GM19193 (cell line): ENCODE measurements around the gene MDGA2.

ENCODE experiments used
- POLR2A ChIP-seq: IDR thresholded peaks from 4 replicates; pipeline ENCODE4 v1.6.1; 2011; ENCODE audit not compliant: insufficient read depth, insufficient read length; ENCODE audit errors: extremely low read depth

MDGA2 gene

DNA sequence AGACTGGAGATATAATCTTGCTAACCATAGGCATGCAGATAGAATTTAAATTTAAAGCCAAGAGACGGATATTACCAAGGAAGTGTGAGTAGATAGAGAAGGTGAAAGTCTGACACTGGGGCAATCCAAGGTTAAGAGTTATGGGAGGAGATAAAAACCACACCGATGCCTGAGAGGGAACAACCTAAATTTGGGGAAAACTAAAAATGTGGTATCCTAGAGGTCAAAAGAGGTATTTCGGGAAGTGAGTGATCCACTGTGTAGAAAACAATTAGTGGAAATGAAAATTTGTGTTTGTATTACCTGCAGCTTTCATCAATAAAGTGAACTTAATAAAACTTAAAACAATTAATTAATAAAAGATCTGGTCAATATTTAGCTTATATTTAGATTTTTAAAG is 754.9 kb downstream of the MDGA2 start:
- no peak for TF ChIP-seq POLR2A

GRCh38 chr14:46902837-46903236 is 772.6 kb downstream of the MDGA2 start:
- TF ChIP-seq POLR2A: no peak

- no peak for TF ChIP-seq POLR2A
Measured at GRCh38 chr14:46894476-46894875, 780.9 kb downstream of the MDGA2 start.

DNA sequence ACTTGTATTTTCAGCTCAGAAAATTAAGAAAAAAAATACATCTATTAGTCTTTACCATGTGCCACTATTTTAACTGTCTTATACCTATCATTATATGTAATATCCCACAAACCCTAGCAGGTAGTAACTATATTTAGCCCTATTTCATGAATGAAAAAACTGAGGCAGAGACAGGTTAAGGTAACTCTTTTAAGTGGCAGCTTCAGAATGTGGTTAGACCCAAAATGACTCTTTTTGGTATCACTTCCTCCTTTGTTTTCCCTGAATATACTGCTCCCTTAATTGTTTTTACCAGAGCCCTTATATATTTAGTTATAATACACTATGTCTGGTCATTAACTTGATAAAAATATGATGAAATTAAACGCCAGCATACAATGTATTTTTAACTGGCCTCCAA is 788.3 kb downstream of the MDGA2 start:
- no peak for TF ChIP-seq POLR2A

DNA sequence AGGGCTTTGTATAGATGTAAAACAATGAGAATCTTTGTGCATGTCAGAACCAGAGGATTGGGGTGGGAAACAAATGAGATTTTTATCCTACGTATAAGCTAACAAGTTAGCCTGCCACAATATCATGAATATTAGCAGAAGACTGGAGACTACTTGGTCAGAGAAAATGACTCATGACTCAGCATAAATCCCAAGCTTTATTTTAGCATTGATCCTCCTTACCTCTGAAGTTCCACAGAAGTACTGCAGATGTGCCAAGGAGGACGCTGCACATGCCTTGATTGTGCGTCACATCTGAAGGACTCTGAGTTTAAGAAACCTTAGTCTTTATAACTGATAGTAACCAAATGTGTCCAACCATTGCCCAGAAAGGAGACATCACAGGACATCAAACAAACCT is 789.8 kb downstream of the MDGA2 start:
- TF ChIP-seq POLR2A: no peak

GRCh38 chr14:46861753-46862152 is 813.7 kb downstream of the MDGA2 start:
- no peak for TF ChIP-seq POLR2A

DNA sequence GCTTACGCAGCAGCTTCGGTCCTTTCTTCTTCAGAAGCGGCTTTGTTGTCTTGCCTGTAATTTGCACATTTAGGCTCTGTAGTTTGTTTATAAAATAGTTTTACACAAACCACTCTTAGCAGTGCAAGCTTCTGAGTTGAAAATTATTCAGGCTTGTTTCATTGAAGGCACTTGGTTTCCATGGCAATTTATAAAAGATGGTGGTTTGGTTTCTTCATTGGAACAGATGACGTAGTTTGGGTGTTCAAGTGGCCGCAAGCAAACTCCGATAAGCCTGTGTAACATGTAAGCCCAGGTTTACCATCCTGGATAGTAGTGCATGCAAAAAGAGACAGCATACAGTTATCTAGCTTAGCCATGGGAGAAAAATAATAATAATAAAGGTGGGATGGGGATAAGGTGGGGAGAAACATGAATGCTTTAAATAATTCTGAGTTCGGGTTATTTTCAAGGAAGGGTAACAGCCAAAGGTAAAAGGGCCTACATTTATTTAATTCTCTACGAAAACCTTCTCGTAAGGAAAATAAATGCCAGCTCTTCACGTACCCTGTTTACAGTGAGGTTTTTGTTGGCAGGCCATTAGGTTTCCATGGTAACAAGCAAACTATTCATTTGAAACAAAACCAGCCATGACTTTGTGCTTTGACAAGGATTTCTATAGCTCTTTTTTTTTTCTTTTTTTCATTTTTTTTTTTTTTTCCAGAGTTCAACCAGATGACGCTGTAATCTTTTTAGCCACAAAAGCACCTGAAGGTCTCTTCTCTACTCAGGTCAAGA is 834.3 kb downstream of the MDGA2 start:
- TF ChIP-seq POLR2A: no peak

DNA sequence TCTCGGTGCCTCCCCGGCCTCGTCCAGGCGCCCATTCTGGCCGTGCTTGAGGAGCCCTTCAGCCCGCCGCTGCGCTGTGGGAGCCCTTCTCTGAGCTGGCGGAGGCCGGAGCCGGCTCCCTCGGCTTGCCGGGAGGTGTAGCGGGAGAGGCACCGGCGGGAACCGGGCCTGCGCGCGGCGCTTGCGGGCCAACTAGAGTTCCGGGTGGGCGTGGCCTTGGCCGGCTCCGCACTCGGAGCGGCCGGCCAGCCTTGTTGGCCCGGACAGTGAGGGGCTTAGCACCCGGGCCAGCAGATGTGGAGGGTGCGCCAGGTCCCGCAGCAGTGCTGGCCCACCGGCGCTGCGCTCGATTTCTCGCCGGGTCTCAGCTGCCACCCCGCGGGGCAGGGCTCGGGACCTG is 855.1 kb downstream of the MDGA2 start:
- TF ChIP-seq POLR2A: no peak

DNA sequence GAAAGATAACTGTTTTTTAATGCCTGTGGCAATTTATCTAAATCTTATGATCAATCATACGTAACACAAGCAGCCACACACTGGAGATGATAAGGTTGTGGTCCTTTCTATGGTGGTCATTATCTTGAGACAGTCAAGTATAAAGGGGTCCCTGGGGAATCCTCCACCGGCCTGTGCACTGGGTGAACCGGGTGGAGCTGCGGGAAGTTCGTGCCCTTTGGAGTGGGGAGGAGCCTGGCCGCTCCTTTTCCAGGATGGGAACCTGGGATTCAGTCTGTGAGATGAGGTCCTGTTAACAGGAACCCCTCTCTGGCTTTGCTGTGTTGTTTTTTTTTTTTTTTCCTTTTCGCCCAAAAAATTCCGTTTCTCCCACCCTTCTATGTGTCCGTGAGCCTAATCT is 856.3 kb downstream of the MDGA2 start:
- no peak for TF ChIP-seq POLR2A

DNA sequence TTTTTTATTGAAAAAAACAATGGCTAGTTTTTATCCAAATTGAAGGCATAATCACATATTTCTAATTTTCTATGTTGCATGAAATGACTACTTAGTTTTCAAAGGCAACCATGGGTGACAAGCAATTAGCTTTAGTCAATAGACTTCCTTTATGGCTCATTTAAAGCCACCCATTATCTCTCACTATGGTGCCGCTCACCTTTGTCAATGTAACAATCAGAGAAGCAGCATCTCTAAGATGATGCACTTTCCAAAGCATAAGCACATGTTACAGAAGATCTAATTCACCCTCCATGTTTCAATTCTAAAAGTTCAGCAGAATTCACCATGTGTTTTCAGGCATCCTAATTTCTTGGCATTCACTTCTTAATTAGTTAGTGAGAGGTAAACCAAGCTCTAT is 857.3 kb downstream of the MDGA2 start:
- no peak for TF ChIP-seq POLR2A

DNA sequence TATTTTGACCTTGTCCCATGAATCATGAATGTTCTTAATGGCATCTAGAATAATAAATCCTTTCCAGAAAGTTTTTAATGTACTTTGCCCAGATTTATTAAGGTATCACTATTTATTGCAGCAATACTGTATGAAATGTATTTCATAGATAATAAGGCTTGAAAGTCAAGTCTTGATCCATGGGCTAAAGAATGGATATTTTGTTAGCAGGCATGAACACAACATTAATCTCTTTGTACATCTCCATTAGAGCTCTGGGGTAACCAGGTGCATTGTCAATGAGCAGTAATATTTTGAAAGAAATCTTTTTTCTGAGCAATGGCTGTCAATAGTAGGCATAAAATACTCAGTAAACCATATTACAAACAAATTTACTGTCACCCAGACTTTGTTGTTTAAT is 882.3 kb downstream of the MDGA2 start:
- TF ChIP-seq POLR2A: no peak
